ENCODE results near the gene CRELD1.
"Not testable (repeated sequence)": the region's sequence is repeated elsewhere in the genome, so short reads cannot be mapped to it uniquely, and the experiment has no call there.

GRCh38 chr3:9895715-9896114, 37.9 kb upstream of the CRELD1 start:
- not testable (repeated sequence) for TF ChIP-seq CTCF (IDR thresholded peaks at IDR 0.05; ENCODE audit: low read depth, low read length, missing input control); RAD21 (IDR thresholded peaks at IDR 0.05); GABPA (IDR thresholded peaks at IDR 0.05 in 1 of 2, conservative IDR thresholded peaks at IDR 0.05 in 1 of 2); MAX (IDR thresholded peaks at IDR 0.05); YY1 (IDR thresholded peaks at IDR 0.05); TAF1 (conservative IDR thresholded peaks at IDR 0.05); EGR1 (IDR thresholded peaks at IDR 0.05; ENCODE audit: low read depth in 2 of 2); ZBTB33 (IDR thresholded peaks at IDR 0.05)

All from liver (tissue), 3 donors.